Posterior vena cava (tissue), 2 donors: ENCODE measurements around the gene SYT8. TPM values are rescaled to one million over a fixed set of nuclear protein-coding genes. Genes with fewer than 3 reads are reported as not detected.
"Not testable (repeated sequence)": the region's sequence is repeated elsewhere in the genome, so short reads cannot be mapped to it uniquely, and the experiment has no call there.

Experiments used
- DNase-seq: peaks from one replicate; pipeline ENCODE4 v3.0.0-alpha.2; 2020; ENCODE audit warnings: low spot score
- intact Hi-C, 2 donors: fragments of 100-400 bp; cut with DNase I; formaldehyde crosslinking; loops; one replicate each; pipeline versions ENCODE4 v1.14.1 to v1.14.2; 2022 to 2023
- total RNA-seq, 2 donors: library from RNA; stranded (reverse); fragmentation: NEBNext Ultra II Directional; extraction: Animal tissue kit (Norgen Biotek cat#: 25700); gene quantifications; one replicate each; pipeline ENCODE4 v1.2.1, GENCODE V29; 2021
- donor health status: DM: yes; HTN: yes; CAD: no.
- donor health status: DM: yes; HTN: yes; CAD: no.

SYT8 gene
- total RNA-seq, 2 donors from 2014 or later = not detected

- intact Hi-C loops = no loop called here
- no peak for DNase-seq
Observed at GRCh38 chr11:1864831-1865665, 30.3 kb downstream of the SYT8 start.

DNA sequence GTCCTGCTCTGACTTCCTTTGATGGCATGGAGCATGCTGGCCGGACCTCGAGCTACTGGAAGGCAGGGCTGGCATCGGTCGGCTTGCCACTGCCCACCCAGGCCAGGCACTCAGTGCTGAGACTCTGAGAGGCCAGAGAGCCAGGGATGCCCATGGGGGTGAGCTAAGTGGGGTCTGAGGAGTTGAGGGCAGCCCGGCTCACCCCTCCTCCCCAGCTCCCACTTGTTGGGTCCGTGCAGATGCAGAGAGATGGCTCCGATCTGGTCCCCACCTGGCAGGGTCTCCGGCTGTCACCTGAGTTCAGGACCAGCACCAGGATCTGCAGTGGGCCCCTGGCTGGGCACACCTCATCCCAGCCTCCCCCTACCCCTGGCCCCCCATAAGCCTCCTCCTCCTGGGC lies 31.4 kb downstream of the SYT8 start:
- no peak for DNase-seq
- intact Hi-C loops = no loop called here

- intact Hi-C loops = no loop called here
- no peak for DNase-seq
Observed at GRCh38 chr11:1866776-1867175, 32.0 kb downstream of the SYT8 start.

DNA sequence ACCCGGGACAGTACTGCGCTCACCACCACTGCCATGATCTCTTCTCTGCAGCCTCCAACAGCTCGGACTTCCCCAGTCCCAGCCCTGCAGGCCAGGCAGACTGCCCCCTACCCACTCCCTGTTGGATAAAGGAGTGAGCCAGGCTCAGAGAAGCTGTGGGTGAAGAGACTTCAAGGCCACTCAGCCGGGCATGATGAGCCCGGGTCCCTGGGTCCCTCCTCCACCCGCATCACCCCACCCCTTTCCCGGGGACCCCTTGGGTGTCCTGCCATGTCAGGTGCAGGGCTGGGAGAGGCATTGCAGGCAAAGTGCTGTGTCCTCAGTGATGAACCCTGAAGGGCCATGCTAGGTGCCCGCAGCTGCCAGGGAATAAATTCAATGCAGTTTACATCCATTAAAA lies 32.6 kb downstream of the SYT8 start:
- DNase-seq = no peak
- intact Hi-C loops = no loop called here

- intact Hi-C loops = no loop called here
Observed at GRCh38 chr11:1868056-1868635, 33.4 kb downstream of the SYT8 start.

GRCh38 chr11:1868636-1869291 lies 34.0 kb downstream of the SYT8 start:
- intact Hi-C loops = no loop called here
- no peak for DNase-seq

More at GRCh38 chr11:1868056-1868635, 33.4 kb downstream of the SYT8 start:
- DNase-seq = no peak

GRCh38 chr11:1869427-1870325 lies 34.9 kb downstream of the SYT8 start:
- no peak for DNase-seq
- intact Hi-C loops = no loop called here

DNA sequence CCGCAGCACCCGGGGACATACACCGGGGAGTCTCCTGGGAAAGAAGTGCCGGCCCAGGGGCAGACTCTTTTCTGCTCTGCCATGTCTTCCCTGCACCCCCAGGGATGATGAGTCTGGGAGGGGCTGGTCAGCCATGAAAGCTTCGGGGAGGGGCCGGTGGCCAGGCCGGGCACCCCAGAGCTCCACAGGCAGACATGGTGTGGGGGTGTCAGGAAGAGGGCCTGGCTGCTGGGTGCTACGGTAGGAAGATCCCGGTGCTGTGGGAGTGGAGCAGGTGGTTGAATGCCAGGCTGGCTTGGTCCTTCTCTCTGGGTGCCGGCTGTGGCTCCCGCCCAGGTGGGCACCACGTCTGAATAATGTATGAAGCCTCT lies 35.5 kb downstream of the SYT8 start:
- intact Hi-C loops = no loop called here
- DNase-seq = no peak

DNA sequence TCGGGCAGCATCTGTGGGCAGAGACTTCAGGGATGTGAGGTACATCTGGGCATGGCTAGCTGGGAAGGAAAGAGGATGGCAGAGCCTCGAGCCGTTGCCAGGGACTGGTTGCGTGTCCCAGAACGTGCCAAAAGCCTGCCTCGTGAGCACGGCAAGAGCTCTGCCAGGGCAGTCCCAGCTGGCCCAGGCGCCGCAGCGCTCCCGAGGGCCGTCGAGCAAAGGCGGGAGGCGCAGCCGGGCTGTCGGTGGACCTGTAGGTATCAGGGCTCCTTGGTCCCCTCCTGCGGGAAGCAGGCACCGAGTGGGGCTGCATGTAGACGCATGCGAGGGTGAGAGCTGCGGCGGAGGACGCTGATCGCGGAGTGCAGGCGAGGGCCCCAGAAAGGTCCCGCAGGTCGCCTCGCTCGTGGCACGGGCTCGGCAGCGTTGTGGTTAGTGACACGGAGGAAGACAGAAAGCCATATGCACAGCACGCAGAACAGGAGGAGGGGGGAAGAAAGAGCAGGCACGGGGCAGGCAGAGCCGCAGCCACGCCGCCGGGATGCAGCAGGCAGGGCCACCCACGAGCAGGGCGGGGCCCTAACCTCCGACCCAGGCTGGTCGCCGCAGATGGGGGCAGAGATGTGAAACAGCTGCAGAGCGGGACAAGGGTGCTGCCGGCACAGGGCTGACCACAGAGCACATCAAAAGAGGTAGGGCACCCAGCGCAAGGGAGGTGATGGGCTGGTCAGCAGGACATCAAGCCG lies 36.1 kb downstream of the SYT8 start:
- peak; percentile 79 for DNase-seq
- intact Hi-C loops = no loop called here

DNA sequence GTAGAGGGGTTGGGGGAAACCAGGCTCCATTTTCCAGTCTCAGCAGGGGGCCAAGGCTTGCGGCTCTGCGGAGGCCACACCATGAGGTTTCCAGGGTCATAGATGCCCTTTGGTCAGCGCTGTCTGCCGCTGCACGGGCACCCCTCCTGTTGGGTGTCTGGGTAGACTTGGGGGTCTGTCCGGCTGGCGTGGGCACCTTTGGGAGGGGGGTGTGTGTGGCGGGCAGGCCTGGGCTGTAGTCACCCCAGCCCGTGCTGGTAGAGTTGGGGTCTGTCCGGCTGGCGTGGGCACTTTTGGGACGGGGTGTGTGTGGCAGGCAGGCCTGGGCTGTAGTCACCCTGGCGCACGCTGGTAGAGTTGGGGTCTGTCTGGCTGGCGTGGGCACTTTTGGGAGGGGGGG lies 36.7 kb downstream of the SYT8 start:
- intact Hi-C loops = no loop called here
- peak; percentile 71 for DNase-seq

GRCh38 chr11:1872267-1872985 lies 37.6 kb downstream of the SYT8 start:
- peak; percentile 69 for DNase-seq
- intact Hi-C loops = no loop called here

- intact Hi-C loops = no loop called here
- peak; percentile 83 for DNase-seq
Observed at GRCh38 chr11:1873048-1873812, 38.4 kb downstream of the SYT8 start.

DNA sequence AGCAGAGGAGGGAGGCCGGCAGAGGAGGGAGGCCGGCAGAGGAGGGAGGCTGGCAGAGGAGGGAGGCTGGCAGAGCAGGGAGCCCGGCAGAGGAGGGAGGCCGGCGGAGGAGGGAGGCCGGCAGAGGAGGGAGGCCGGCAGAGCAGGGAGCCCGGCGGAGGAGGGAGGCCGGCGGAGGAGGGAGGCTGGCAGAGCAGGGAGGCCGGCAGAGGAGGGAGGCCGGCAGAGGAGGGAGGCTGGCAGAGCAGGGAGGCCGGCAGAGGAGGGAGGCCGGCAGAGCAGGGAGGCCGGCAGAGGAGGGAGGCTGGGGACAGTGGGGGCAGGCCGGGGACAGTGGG lies 39.0 kb downstream of the SYT8 start:
- DNase-seq = not testable (repeated sequence)

DNA sequence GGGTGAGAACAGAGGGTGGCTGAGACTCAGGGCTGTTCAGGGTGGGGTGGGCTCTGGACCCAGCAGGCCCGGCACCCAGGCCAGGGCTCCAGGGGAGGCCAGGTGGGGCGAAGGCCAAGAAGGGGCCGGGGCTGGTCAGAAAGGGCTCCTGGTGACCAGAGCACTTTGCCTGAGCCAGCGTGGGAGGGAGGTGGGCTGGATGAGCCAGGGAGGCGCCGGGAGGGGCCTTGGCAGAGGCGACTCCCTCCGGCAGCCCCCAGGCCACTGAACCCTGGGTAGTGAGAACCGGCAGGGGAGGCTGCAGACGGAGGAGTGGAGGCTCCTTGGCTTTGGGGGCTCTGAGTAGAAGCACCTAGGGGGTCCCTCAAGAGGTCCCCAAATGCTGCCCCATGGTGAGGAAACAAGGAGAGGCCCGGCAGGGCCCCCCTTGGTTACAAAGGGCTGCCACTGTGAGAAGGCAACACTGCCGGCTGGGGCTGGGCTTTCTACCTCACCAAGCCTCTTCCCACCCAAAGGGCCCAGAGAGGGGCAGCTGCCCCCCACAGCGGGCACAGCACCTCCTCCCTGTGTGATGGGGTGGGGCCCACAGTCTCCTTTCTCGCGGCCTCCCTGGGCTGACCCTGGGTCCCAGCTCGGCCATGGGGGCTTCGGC lies 39.8 kb downstream of the SYT8 start:
- intact Hi-C loops = not testable (repeated sequence)
- peak; percentile 82 for DNase-seq

More for the DNA sequence above, 39.0 kb downstream of the SYT8 start:
- intact Hi-C loops = not testable (repeated sequence)

DNA sequence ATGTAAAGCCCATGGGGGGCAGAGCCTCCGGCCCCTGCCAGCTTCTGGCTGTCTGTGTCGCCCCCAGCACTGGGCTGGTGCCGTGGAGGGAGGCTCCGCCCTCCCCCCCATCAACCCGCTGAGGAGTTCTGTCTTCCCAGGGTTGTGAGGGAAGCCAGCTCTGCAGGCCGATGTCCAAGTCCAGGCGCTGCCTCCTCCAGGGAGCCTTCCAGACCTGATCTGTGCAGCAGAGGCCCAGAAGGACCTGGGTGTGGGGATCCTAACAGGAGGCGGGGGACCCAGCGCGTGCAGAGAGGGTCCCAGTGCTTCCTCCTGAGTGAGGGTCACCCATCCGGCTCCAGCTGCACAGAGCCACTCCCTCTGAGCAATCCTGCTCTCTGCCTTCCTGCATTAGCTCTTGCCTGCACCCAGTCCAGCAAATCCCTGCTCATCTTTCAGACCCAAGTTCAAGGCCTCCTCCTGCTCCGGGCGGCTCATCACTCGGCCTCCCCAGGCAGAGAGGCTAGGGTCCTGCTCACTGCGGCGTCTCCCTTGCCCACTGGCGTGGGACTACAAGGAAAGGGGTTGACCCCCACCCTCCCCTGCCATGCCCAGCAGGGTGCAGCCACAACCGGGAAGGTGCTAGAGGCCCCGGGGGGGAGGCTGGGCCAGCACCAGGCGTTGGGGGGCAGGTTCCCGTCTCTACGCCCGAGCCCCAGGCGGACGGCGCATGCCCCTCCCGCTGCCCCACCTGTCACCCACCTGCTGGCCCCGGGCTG lies 40.5 kb downstream of the SYT8 start:
- intact Hi-C loops = no loop called here
- peak; percentile 78 for DNase-seq

DNA sequence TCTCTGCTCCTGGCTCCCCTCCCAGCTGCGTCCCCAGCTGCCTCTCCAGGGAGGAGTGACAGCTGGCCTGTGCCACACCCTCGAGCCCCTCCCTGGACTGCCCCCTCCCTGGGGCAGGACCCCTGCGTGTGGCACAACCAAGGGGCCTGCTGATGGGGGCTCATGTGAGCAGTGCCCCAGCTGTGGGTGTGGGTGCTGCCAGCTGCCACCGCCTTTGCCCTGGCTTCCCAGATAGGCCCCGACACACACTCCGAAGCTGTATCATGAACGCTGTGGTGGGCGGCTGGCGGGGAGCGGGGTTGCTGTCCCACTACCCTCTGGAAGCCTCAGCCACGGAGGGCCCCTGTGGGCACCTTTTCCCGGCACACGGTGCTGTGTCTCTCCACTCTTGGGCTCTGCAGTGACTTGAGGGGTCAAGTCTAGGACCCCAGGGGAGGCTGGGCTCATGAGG lies 41.1 kb downstream of the SYT8 start:
- intact Hi-C loops, DNase-seq: not testable (repeated sequence)
